H1 (cell line): Measurements from ENCODE around the gene C11orf58. TPM values are rescaled to one million over a fixed set of nuclear protein-coding genes. Genes with fewer than 3 reads are reported as not detected.

Source experiments
- CTCF ChIA-PET: fragments of 300-600 bp; sonication (Branson Sonifier 250); formaldehyde crosslinking; loops from one replicate; lab custom pipeline; 2021; ENCODE audit not compliant: partially characterized antibody; lab: Charles Lee
- POLR2A ChIA-PET: fragments of 300-600 bp; sonication (Branson Sonifier 250); formaldehyde crosslinking; loops from one replicate; lab custom pipeline; 2021; ENCODE audit warnings: inconsistent platforms; ENCODE audit not compliant: partially characterized antibody; lab: Charles Lee
- DNase-seq, 2 experiments: peaks; one replicate each; pipeline versions ENCODE4 v3.0.0 to v3.0.0-alpha.2; 2010 to 2022; ENCODE audit warnings: low spot score in 2 of 2, low read depth in 1 of 2, mixed read lengths in 1 of 2
- FAIRE-seq: peaks from 2 replicates; lab custom pipeline; 2011; peaks lifted over from hg19 to GRCh38; lab: Jason Lieb, UNC
- H2AFZ ChIP-seq: 2 replicates; pipeline ENCODE4 v1.8.1; 2012; ENCODE audit warnings: low read length, inconsistent platforms
- H2AK5ac ChIP-seq: 2 replicates; pipeline ENCODE4 v1.6.1; 2013; ENCODE audit warnings: low read depth, low read length
- H2BK120ac ChIP-seq: replicated peaks from 2 replicates; pipeline ENCODE3; 2013; ENCODE audit warnings: low read depth, low read length, inconsistent platforms
- H2BK12ac ChIP-seq: 2 replicates; pipeline ENCODE4 v1.6.1; 2013; ENCODE audit warnings: low read depth, low read length
- H2BK15ac ChIP-seq: 2 replicates; pipeline ENCODE4 v1.6.1; 2013; ENCODE audit warnings: low read length
- H2BK20ac ChIP-seq: 2 replicates; pipeline ENCODE4 v1.6.1; 2013; ENCODE audit warnings: low read length
- H2BK5ac ChIP-seq: 2 replicates; pipeline ENCODE4 v1.6.1; 2013; ENCODE audit warnings: low read depth, low read length
- H3K14ac ChIP-seq: 2 replicates; pipeline ENCODE4 v1.6.1; 2013; ENCODE audit warnings: inconsistent platforms; ENCODE audit not compliant: insufficient read length
- H3K18ac ChIP-seq: 2 replicates; pipeline ENCODE4 v1.6.1; 2013; ENCODE audit warnings: low read length; ENCODE audit errors: extremely low read depth
- H3K23ac ChIP-seq: 2 replicates; pipeline ENCODE4 v1.6.1; 2013; ENCODE audit warnings: inconsistent platforms; ENCODE audit not compliant: insufficient read length
- H3K23me2 ChIP-seq: 2 replicates; pipeline ENCODE4 v1.6.1; 2013; ENCODE audit warnings: low read depth, low read length
- H3K27ac ChIP-seq: 2 replicates; pipeline ENCODE4 v1.6.1; 2011; ENCODE audit warnings: low read depth, low read length, inconsistent platforms
- H3K27me3 ChIP-seq, 4 experiments: replicated peaks in 1 of 4; 1 replicate in 1 of 4; 2 replicates in 3 of 4; pipeline versions ENCODE4 v1.6.1 to v1.8.1; 2011 to 2013; ENCODE audit warnings: low read length in 3 of 4, mild to moderate bottlenecking in 3 of 4, inconsistent platforms in 2 of 4, mixed read lengths in 2 of 4, moderate library complexity in 1 of 4; ENCODE audit not compliant: control insufficient read depth in 3 of 4, insufficient read depth in 3 of 4; ENCODE audit errors: extremely low read depth in 1 of 4
- H3K36me3 ChIP-seq, 4 experiments: 2 replicates each; pipeline versions ENCODE4 v1.6.1 to v1.8.1; 2011 to 2013; ENCODE audit warnings: mild to moderate bottlenecking in 4 of 4, low read length in 3 of 4, moderate library complexity in 2 of 4, control low read depth in 1 of 4, inconsistent platforms in 1 of 4; ENCODE audit not compliant: insufficient read depth in 4 of 4, control insufficient read depth in 2 of 4
- H3K4ac ChIP-seq: replicated peaks from 2 replicates; pipeline ENCODE3; 2013; ENCODE audit warnings: low read length, low read depth, mixed read lengths, inconsistent platforms; ENCODE audit not compliant: insufficient read length
- H3K4me1 ChIP-seq, 4 experiments: replicated peaks in 1 of 4; 1 replicate in 1 of 4; 2 replicates in 3 of 4; pipeline versions ENCODE4 v1.6.1 to v1.8.1; 2011 to 2013; ENCODE audit warnings: low read length in 3 of 4, inconsistent platforms in 2 of 4, mixed read lengths in 1 of 4; ENCODE audit not compliant: insufficient read depth in 4 of 4, control insufficient read depth in 3 of 4
- H3K4me2 ChIP-seq, 2 experiments: 2 replicates each; pipeline versions ENCODE4 v1.6.1 to v1.8.1; 2011 to 2013; ENCODE audit warnings: low read depth in 2 of 2, low read length in 2 of 2, control low read depth in 1 of 2, inconsistent platforms in 1 of 2, mild to moderate bottlenecking in 1 of 2; ENCODE audit not compliant: insufficient read depth in 1 of 2
- H3K4me3 ChIP-seq, 4 experiments: fragments of 200-600, 300-600 bp in 1 of 4; sonication (generic), shearing (Covaris generic), sonication (Bioruptor Twin) in 1 of 4; 2 replicates each; pipeline versions ENCODE4 v1.5.1 to v1.8.1; 2011 to 2016; ENCODE audit warnings: low read length in 4 of 4, low read depth in 3 of 4, control low read depth in 2 of 4, inconsistent platforms in 2 of 4, mild to moderate bottlenecking in 2 of 4, mixed read lengths in 1 of 4, moderate library complexity in 1 of 4; ENCODE audit not compliant: insufficient read depth in 2 of 4; ENCODE audit errors: extremely low read depth in 1 of 4
- H3K56ac ChIP-seq: replicated peaks from 2 replicates; pipeline ENCODE3; 2013; ENCODE audit warnings: low read depth, mild to moderate bottlenecking, mixed read lengths, low read length, inconsistent platforms; ENCODE audit not compliant: insufficient read length
- H3K79me1 ChIP-seq: 2 replicates; pipeline ENCODE4 v1.6.1; 2013; ENCODE audit warnings: low read depth, low read length, control low read depth
- H3K79me2 ChIP-seq, 2 experiments: 2 replicates each; pipeline versions ENCODE4 v1.6.1 to v1.8.1; 2012 to 2013; ENCODE audit warnings: low read length in 2 of 2, mild to moderate bottlenecking in 2 of 2, inconsistent platforms in 1 of 2; ENCODE audit not compliant: insufficient read depth in 2 of 2, control insufficient read depth in 1 of 2
- H3K9ac ChIP-seq, 4 experiments: replicated peaks in 1 of 4; 1 replicate in 1 of 4; 2 replicates in 3 of 4; pipeline versions ENCODE4 v1.6.1 to v1.8.1; 2011 to 2013; ENCODE audit warnings: low read depth in 3 of 4, low read length in 3 of 4, control low read depth in 2 of 4, mild to moderate bottlenecking in 2 of 4, moderate library complexity in 2 of 4, inconsistent platforms in 1 of 4; ENCODE audit errors: extremely low read depth in 1 of 4
- H3K9me3 ChIP-seq, 2 experiments: 2 replicates each; pipeline versions ENCODE4 v1.6.1 to v1.8.1; 2012 to 2013; ENCODE audit warnings: mild to moderate bottlenecking in 2 of 2, moderate library complexity in 2 of 2, control low read depth in 1 of 2, inconsistent platforms in 1 of 2, low read depth in 1 of 2, low read length in 1 of 2, mixed read lengths in 1 of 2; ENCODE audit not compliant: insufficient read depth in 2 of 2
- H4K20me1 ChIP-seq, 2 experiments: replicated peaks in 1 of 2; 2 replicates each; pipeline versions ENCODE3 to v1.8.1; 2011 to 2013; ENCODE audit warnings: inconsistent platforms in 2 of 2, low read length in 2 of 2, mild to moderate bottlenecking in 1 of 2; ENCODE audit not compliant: insufficient read depth in 2 of 2, control insufficient read depth in 1 of 2
- H4K5ac ChIP-seq: 2 replicates; pipeline ENCODE4 v1.6.1; 2013; ENCODE audit warnings: low read length, low read depth, mixed read lengths, inconsistent platforms; ENCODE audit not compliant: insufficient read length
- H4K8ac ChIP-seq: 2 replicates; pipeline ENCODE4 v1.8.0; 2013; ENCODE audit warnings: mild to moderate bottlenecking, moderate library complexity, low read length, inconsistent platforms; ENCODE audit not compliant: insufficient read depth; ENCODE audit errors: extremely low read depth
- H4K91ac ChIP-seq: replicated peaks from 2 replicates; pipeline ENCODE3; 2013; ENCODE audit warnings: low read length, mixed read lengths, inconsistent platforms; ENCODE audit not compliant: insufficient read length
- SAP30 ChIP-seq: fragments of 300-600 bp; sonication (generic); IDR thresholded peaks from 2 replicates; pipeline ENCODE4 v1.7.1; 2012; ENCODE audit warnings: low read length, moderate library complexity, mild to moderate bottlenecking, inconsistent platforms; ENCODE audit not compliant: insufficient read depth, insufficient replicate concordance
- SRF ChIP-seq: IDR thresholded peaks from 2 replicates; pipeline ENCODE4 v1.6.1; 2011; ENCODE audit warnings: mild to moderate bottlenecking, low read depth, low read length, moderate library complexity
- WGBS, 2 experiments: shearing (Covaris generic) in 1 of 2; methylation state at CpG; one replicate each; pipeline versions ENCODE4 v1.1.6 to v1.1.7; 2013 to 2015; ENCODE audit warnings: low lambda C conversion rate in 2 of 2, mixed read lengths in 2 of 2, inconsistent platforms in 1 of 2, low coverage in 1 of 2, missing lambda C conversion rate in 1 of 2; ENCODE audit not compliant: insufficient replicate concordance in 2 of 2, insufficient coverage in 1 of 2, insufficient read length in 1 of 2; ENCODE audit errors: extremely low coverage in 1 of 2, missing lambda C conversion rate in 1 of 2; 5-methylcytosine and 5-hydroxymethylcytosine counted together
- polyA plus RNA-seq, 7 experiments: library from polyadenylated mRNA; depleted of rRNA in 3 of 7; stranded (reverse) in 5 of 7; unstranded in 2 of 7; fragments of >200 nt in 5 of 7; fragments of 200-250 nt in 2 of 7; gene quantifications; 1 replicate in 5 of 7; 2 replicates in 1 of 7; 4 replicates in 1 of 7; pipeline versions ENCODE4 v1.2.1 to v1.2.3, GENCODE V29; 2011 to 2013; ENCODE audit warnings: missing spikeins in 2 of 7, mixed read lengths in 2 of 7
- total RNA-seq: library from RNA; stranded (reverse); fragmentation: NEBNext Ultra II Directional; extraction: Animal tissue kit (Norgen Biotek cat#: 25700); gene quantifications from 2 replicates; pipeline ENCODE4 v1.2.1, GENCODE V29; 2021

C11orf58 gene
- total and polyA plus RNA-seq, 2 of the 8 experiments (the other 6 are each of a cell fraction or from before 2014, with no cell fraction given) = 70.7 to 181 TPM

DNA sequence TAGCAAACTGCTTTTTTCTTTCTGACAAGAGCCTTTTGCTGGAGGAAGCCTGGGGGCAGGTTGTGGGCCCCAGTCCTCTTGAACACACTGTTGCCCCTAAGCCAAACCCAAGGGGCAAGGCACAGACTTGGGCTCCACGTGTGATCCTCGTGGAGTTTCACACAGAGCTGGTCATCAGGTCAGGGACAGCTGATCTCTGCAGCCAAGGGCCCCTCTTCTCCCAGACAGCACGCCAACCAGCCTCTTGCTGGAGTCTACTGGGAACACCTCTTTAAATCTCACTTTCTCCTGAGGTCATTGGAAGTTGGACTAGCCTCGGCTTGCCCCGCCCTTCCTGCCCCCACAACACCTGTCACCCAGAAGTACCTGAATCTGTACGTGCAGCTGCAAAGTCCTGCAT is 39.8 kb downstream of the C11orf58 start:
- ChIA-PET POLR2A (interaction anchor here (0.7 kb wide), 1 partner anchor 299 kb away, joined by 3 read pairs; the partner anchor contains the start of gene RPS13), CTCF (interaction anchor here (0.7 to 2.2 kb wide), 3 partner anchors 10 to 158 kb away, joined by 3 to 12 read pairs (median 3); no protein-coding TSS in a partner anchor)
- no peak overlapping the region for H4K91ac ChIP-seq
- no peak overlapping the region for H2AFZ ChIP-seq
- H4K20me1 ChIP-seq = no peaks in the 10 kb centered on the region
- H3K23ac ChIP-seq = no peak overlapping the region
- H3K27ac ChIP-seq = no peak overlapping the region
- H3K79me1 ChIP-seq = no peaks in the 10 kb centered on the region
- H3K56ac ChIP-seq = no peak overlapping the region
- no peak overlapping the region for H3K18ac ChIP-seq
- no peak overlapping the region for H2AK5ac ChIP-seq
- no peaks in the 10 kb centered on the region; a peak in 1 of 7 replicates for H3K4me1 ChIP-seq
- no peak overlapping the region for H2BK20ac ChIP-seq
- no peak overlapping the region for H3K14ac ChIP-seq
- no peak overlapping the region for H3K9ac ChIP-seq
- 79% methylated on average over 6 of the region's 6 CpGs; no CpG with 5 or more reads in 1 of the 2 experiments for WGBS, 2 experiments
- H3K36me3 ChIP-seq = peaks cover 0 to 4% (median 0%) of the 10 kb centered on the region in 4 experiments; a peak in 1 of 8 replicates
- no peak overlapping the region for H4K8ac ChIP-seq
- TF ChIP-seq SAP30 (no peak), SRF (no peak)
- no peaks in the 10 kb centered on the region for H3K27me3 ChIP-seq
- no peak overlapping the region for H2BK120ac ChIP-seq
- no peak for FAIRE-seq
- H2BK15ac ChIP-seq = no peak overlapping the region
- H2BK5ac ChIP-seq = no peak overlapping the region
- H3K4me3 ChIP-seq = no peak overlapping the region
- H3K23me2 ChIP-seq = peaks cover 3% of the 10 kb centered on the region; the same call in 1 of the 2 replicates
- H4K5ac ChIP-seq = no peak overlapping the region
- DNase-seq = no peak
- no peaks in the 10 kb centered on the region for H3K9me3 ChIP-seq
- no peak overlapping the region for H3K4me2 ChIP-seq
- no peak overlapping the region for H2BK12ac ChIP-seq
- H3K4ac ChIP-seq = no peak overlapping the region
- no peaks in the 10 kb centered on the region for H3K79me2 ChIP-seq
